Tibial nerve (tissue), 4 donors: ENCODE data around the gene SCYGR5.

Experiments
- EP300 ChIP-seq, 2 donors: sonication (generic); formaldehyde crosslinking; IDR thresholded peaks; one replicate each; pipeline ENCODE4 v1.6.1; 2017; ENCODE audit warnings: antibody characterized with exemption in 2 of 2, mild to moderate bottlenecking in 1 of 2
- TF ChIP-seq, protein P1 (sequence below), 5 experiments: fragments of 200-600 bp in 3 of 5; fragments of 450-650 bp in 2 of 5; sonication (generic) in 3 of 5; IDR thresholded peaks; one replicate each; pipeline ENCODE4 v1.5.1; 2016 to 2019; ENCODE audit warnings: antibody characterized with exemption in 5 of 5, mild to moderate bottlenecking in 3 of 5, moderate library complexity in 2 of 5

DNA sequence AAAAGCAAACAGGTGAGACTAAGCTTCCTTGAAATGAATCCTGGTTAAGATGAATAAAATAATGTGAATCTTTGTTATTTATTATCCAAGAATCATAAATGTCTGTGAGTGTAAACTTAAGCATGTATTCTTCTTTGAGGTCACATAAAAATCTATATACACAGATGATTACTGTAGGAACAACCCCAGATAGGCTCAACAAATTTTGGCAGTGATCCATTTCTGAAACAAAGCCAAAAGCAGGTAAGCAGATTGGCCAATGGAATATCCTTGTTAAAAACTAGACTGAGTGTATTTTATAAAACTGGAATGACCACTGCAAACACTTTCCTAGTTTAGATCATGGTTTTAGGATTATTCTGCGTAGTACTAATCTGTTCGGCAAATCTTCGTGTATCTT lies 11.3 kb downstream of the SCYGR5 start:
- TF ChIP-seq, protein P1, sequence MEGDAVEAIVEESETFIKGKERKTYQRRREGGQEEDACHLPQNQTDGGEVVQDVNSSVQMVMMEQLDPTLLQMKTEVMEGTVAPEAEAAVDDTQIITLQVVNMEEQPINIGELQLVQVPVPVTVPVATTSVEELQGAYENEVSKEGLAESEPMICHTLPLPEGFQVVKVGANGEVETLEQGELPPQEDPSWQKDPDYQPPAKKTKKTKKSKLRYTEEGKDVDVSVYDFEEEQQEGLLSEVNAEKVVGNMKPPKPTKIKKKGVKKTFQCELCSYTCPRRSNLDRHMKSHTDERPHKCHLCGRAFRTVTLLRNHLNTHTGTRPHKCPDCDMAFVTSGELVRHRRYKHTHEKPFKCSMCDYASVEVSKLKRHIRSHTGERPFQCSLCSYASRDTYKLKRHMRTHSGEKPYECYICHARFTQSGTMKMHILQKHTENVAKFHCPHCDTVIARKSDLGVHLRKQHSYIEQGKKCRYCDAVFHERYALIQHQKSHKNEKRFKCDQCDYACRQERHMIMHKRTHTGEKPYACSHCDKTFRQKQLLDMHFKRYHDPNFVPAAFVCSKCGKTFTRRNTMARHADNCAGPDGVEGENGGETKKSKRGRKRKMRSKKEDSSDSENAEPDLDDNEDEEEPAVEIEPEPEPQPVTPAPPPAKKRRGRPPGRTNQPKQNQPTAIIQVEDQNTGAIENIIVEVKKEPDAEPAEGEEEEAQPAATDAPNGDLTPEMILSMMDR (IDR thresholded peaks at IDR 0.05) = no peak
- no peak for TF ChIP-seq EP300 (IDR thresholded peaks at IDR 0.05)
